ENCODE results near the gene CCL19.
A peak's percentile ranks its signal among the peaks of the same experiment; 100 is the strongest.
"Not testable (repeated sequence)": the region's sequence is repeated elsewhere in the genome, so short reads cannot be mapped to it uniquely, and the experiment has no call there.

The CCL19 gene

GRCh38 chr9:34690983-34691935, at the start of gene CCL19:
TSS of gene CCL19 (minus strand) at chr9:34691276. CDS start at chr9:34691139, 137 bp downstream.
- DNase-seq = no peak

GRCh38 chr9:34740176-34740575, 49.1 kb upstream of the CCL19 start:
- DNase-seq = not testable (repeated sequence)

- no peak for DNase-seq
Observed at GRCh38 chr9:34737677-34738260, 46.7 kb upstream of the CCL19 start.

- DNase-seq = no peak
Observed at GRCh38 chr9:34734720-34735119, 43.6 kb upstream of the CCL19 start.

GRCh38 chr9:34732886-34733285, 41.8 kb upstream of the CCL19 start:
- DNase-seq = no peak

GRCh38 chr9:34732478-34732877, 41.4 kb upstream of the CCL19 start:
- no peak for DNase-seq

- no peak for DNase-seq
Observed at GRCh38 chr9:34723141-34723540, 32.1 kb upstream of the CCL19 start.

- DNase-seq = not testable (repeated sequence)
Observed at GRCh38 chr9:34719769-34720025, 28.6 kb upstream of the CCL19 start.

GRCh38 chr9:34719021-34719768, 28.1 kb upstream of the CCL19 start:
- no peak for DNase-seq

GRCh38 chr9:34717996-34718614, 27.0 kb upstream of the CCL19 start:
- no peak for DNase-seq

- no peak for DNase-seq
Observed at GRCh38 chr9:34716711-34717110, 25.6 kb upstream of the CCL19 start.

- DNase-seq = no peak
Observed at GRCh38 chr9:34715639-34716215, 24.7 kb upstream of the CCL19 start.

- DNase-seq = no peak
Observed at GRCh38 chr9:34714007-34714406, 22.9 kb upstream of the CCL19 start.

GRCh38 chr9:34712140-34712539, 21.1 kb upstream of the CCL19 start:
- DNase-seq = no peak

- no peak for DNase-seq
Observed at GRCh38 chr9:34710023-34710422, 18.9 kb upstream of the CCL19 start, which contains the start of gene CCL21. TSS of gene CCL21 (minus strand) at chr9:34710136. CDS start at chr9:34710066, 70 bp downstream.

GRCh38 chr9:34709196-34709978, 18.3 kb upstream of the CCL19 start:
- DNase-seq = no peak

- no peak for DNase-seq
Observed at GRCh38 chr9:34707130-34707529, 16.1 kb upstream of the CCL19 start.

- peak in 54 of 56 donors; percentile 9 to 91 (median 69) for DNase-seq
Observed at GRCh38 chr9:34701769-34702736, 11.0 kb upstream of the CCL19 start.
